HL-60/S4 (cell line): ENCODE measurements around the gene RBM19.
"Not testable (repeated sequence)": the region's sequence is repeated elsewhere in the genome, so short reads cannot be mapped to it uniquely, and the experiment has no call there.

Experiments
- in situ Hi-C: fragments of 300-500 bp; cut with MboI; formaldehyde crosslinking; loops from 2 replicates; pipeline ENCODE4 v1.14.3; 2022; ENCODE audit warnings: low sequenced_read_pairs

Gene RBM19

DNA sequence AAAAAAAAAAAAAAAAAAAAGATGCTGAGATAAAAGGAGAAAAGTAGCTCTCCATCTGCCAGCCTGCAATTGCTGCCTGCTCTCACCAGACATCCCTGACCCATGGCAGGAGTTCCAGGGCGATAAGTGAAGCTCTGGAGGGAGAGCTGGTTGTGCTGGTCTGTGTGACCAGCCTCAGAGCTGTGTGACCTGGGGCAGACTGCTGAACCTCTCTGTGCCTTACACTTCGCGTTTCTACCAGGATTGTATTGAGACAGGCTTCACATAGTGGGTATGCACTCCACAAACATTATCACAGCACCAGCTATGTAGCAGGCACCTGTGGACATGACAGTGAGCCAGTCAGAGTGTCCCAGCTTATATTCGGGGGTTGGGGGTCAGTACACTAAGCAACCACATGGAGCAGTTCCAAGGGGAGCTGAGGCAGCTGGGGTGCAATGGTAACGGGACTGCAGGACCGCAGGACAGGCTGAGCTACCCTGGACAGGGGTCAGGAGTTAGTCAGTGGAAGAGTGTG, 57.5 kb downstream of the RBM19 start:
- in situ Hi-C loops = no loop called here

DNA sequence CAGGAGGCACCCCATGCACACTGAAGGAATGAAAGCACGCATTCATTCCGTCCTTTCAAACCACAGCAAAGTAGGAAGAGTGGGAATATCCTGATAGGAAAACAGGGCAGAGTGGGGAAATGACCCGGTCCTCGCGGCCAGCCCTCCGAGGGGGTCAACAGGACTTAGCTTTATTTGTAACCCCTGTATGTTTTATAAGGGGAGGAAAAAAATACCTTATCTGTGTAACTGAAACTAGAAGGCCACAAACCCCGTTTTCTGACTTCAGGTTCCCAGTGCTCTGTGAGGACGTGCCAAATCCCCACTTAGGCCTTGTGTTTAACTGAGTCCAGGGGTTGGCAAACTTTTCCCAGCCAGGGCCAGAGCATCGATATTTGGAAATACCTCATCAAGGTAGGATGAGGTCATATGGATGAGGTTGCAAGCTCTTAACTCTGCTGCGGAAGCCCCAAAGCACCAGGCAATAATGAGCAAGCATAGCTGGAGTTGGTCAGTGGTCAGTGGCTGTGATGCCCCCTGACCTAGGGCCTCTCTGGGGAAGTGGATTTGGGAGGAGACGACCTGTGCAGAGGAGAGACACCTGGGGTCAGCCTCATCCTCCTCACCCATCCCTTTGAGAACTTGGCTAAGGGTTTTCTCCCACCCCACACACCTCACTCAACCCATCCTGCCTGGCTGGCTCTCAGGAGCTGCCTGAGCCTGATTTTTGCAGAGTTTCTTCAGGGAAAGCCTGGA, 58.5 kb downstream of the RBM19 start:
- in situ Hi-C loops = no loop called here

DNA sequence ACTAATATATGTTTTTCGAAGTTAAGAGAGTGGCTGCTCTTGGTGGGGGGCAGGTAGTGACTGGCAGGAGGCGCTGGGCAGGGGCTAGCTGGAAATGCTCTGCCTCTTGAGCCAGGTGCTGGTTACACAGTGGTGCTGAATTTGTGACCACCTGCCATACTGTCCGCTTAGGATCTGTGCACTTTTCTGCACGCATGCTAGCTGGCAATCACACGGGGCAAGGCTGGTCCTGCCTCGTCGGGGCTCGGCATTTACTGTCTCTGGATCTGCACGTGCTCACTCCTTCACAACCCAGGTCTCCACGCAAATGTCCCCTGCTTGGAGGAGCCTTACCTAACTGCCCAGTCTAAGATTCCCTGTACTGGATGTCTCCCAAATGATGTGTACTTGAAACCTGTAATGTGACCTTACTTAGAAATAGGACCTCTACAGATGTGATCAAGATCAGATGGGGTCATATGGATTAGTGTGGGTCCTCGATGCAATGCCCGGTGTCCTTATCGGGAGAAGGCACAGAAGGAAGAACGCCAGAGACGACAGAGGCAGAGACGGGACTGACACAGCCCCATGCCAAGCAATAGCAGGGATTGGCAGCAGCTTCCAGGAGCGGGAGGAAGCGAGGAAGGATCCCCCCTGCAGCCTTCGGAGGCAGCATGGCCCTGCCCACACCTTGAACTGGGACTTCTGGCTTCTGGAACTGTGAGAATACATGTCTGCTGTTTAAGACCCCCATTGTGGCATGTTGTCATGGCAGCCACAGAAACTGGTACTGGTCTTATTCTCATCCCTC, 59.5 kb downstream of the RBM19 start:
- in situ Hi-C loops = no loop called here

DNA sequence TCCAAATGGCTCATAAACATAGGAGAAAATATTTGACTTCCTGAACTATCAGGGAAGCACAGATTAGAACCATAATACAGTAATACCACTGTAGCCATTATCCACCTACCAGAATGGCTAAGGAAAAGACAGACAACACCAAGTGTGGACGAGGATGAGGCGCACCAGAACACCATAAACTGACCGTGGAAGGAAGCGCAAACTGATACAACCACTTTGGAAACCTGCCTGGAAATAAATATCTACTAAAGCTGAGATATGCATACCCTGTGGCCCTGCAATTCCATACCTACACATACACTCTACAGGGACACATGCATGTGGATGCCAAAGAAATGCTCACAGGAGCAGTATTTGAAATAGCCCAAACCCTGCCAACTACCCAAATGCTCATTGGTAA, 60.3 kb downstream of the RBM19 start:
- in situ Hi-C loops = no loop called here

DNA sequence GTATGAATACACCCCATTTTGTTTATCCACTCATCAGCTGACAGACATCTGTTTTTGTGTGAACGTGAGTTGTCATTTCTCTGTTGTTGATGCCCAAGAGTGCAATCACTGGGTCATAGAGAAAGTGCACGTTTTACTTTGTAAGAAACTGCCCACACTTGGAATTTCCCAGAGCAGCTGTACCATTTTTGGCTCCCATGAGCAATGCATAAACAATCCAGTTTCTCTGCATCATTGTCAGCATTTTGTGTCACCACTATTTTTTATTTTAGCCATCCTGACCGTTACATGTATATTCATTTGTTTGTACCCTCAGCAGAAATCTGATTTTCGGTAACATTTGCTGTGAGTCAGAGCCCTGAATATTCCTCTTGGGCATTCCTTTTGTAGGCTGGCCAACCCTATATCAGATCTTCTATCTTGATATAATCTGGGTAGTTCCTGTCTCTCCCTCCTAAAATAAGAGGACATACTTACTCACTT, 62.7 kb downstream of the RBM19 start:
- in situ Hi-C loops = no loop called here

DNA sequence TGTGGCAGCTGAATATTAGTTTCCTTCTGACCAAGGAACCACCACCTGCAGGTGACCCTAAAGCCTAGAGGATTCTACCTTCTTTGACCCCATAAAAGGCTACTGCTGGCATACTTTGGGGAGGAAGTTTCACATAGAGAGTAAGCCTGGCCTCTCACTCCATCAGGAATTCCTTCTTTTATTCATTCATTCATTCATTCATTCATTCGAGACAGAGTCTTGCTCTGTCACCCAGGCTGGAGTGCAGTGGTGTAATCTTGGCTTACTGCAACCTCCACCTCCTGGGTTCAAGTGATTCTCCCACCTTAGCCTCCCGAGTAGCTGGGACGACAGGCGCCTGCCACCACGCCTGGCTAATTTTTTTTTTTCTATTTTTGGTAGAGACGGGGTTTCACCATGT, 64.8 kb downstream of the RBM19 start:
- in situ Hi-C loops = not testable (repeated sequence)

DNA sequence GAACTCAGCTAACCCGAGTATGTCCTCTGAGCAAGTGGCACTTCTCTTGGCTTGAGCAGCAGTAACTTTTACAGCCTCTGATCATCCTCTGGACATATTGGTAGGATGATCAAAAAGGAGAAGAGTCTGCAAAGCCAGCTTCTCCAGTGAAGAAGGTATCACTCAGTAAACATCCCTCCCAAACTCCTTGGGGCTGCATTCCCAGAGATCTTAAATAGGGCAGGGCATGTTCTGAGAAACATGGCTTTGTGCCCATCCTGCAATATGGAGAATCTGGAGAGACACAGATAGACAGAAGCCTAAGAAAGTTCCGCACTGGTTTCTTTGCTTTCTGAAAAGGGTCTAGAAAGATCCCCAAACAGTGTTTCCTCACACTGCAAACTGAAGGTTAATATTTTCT, 65.4 kb downstream of the RBM19 start:
- in situ Hi-C loops = no loop called here

DNA sequence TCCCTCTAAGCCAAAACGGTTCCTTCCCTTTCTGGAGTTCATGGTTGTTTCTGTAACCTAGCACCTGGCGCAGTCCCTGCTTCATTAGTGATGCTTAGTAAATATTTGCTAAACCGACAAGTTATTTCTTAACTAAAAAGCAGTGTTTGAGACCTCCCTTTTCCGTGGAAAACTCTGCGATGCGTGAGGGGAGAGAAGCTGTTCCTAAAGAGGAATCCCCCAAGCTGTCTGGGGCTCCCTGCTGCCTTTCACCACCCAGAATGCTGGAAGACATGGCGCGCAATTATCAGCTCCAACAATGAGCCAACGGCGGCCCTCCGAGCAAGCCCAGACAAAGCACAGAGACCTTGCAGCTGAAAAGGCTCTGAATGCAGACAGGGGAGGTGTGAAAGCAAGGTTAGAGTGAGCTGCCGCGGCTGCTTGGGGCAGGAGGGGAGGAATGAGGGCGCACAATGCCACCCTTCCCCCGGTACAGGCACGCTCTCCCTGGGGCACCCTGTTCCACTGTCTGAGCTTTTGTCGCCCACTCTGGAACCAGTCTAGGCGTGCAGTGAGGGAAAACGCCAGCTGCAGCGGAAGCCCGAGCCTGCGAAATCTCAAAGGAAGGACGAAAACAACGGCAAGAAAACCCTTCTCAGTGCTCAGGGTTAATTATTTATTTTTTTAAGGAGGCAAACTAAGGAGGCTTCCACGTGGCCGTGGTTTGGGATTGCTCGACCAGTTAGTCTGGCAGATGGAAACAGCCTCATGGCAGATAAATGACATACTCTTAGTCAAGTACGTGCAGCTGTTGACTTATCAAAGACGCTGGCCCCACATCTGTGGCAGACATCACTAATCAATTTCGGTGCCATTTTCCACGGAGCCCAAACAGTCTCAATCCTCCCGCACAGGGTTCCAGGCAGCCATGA, 66.3 kb downstream of the RBM19 start:
- in situ Hi-C loops = no loop called here

DNA sequence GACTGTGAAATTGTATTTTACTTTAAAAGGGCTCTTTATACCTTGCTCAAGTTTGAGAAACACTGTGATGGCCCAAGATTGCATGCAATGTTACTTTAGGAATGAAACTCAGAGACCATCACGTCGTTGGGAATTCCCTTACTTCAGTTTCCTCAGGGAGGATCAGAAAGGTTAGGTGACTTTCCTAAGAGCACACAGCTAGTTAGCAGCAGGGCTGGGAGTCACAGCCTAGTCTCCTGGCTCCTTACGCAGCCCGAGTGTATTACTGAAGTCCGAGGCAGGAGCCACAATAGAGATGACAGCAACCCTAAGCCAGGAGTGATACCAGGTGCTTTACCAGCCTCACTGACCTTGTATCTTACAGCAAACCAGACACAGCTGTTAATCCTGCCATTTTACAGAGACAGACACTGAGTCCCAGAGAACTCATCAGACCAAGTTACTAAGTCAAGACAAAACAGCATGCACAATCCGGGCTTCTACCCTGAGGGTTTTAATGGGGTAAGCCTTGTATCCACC, 67.0 kb downstream of the RBM19 start:
- in situ Hi-C loops = no loop called here

DNA sequence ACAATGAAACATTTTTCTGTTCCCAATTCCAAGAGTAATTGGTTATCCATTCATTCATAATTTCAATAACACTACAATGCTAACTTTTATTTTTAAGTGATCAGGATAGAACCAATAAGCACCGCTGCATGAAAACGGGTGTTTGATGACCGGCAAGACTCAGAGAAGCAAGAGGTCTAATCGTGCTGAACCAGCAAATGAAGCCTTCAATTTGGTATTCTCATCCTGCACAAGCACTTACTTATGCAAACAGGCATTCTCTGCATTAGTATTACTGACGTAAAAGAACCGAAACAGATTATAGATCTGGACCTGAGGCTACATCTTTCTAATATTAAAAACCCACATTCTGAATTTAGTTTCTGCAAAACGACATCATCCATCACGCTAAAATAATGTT, 67.7 kb downstream of the RBM19 start:
- in situ Hi-C loops = no loop called here

DNA sequence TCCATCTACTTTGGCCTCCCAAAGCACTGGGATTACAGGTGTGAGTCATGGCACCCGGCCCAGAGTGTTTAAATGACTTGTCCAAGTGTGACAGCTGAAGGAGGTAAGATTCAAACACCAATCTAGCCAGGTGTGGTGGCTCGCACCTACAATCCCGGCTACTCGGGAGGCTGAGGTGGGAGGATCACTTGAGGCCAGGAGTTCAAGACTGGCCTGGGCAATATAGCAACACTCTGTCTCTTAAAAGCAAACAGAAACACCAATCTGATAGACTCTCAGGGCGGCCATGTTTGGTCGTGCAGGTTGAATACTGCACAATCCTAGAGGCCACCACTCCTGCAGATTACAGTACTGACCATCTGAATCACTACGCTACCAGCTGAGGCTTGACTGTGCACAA, 68.7 kb downstream of the RBM19 start:
- in situ Hi-C loops = no loop called here

DNA sequence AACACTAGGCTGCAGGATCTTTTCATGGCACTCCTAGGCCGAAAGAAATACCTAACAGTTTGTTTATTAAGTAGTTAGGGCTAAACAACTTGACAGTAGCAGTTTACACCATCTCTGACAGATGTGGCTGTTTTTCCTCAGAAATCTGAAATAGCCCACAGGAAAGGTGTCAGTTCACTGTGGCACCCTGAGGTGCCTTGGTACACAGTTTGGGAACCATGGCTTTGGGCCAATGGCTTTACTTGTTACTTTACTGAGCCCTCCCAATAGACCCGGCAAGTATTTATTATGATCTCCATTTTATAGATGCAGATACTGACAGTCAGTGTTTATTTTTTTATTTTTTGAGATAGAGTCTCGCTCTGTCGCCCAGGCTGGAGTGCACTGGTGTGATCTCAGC, 69.3 kb downstream of the RBM19 start:
- in situ Hi-C loops = no loop called here

DNA sequence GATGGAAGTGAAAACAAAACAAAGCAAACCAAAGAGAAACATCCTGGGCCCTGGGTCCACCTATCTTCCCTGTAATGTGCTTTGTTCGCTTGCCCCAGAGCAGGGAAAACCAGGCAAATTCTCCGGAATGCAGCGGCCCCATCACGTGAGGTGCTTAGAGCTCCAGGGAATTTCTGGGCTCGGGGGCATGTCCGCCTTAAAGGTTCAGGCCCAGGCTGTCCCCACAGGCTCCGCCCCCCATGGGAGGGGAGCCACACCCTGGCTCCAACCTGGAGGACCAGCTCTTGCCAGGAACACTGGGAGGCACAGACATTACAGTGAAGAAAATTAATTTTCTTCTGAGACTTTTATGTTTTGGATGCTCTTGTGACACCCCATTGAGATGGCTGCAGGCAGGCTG, 69.9 kb downstream of the RBM19 start:
- in situ Hi-C loops = no loop called here

DNA sequence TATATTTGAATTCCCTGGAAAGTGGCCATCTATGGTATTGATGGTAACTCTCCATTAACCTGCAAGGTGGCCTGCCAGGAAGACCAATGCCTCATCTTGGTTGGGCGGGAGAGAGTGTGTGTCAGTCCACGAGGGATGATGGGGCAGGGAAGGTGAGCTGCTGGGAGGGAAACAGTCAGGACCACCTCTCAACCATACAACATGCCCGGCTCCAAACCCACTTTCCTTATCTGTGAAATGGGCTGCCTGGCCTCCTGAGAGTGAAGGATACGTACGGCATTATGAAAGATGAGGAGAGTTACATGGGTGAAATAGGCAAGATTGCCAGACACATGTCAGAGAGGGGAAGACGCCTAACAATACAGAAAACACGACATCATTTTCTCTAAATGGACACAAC, 70.9 kb downstream of the RBM19 start:
- in situ Hi-C loops = no loop called here

DNA sequence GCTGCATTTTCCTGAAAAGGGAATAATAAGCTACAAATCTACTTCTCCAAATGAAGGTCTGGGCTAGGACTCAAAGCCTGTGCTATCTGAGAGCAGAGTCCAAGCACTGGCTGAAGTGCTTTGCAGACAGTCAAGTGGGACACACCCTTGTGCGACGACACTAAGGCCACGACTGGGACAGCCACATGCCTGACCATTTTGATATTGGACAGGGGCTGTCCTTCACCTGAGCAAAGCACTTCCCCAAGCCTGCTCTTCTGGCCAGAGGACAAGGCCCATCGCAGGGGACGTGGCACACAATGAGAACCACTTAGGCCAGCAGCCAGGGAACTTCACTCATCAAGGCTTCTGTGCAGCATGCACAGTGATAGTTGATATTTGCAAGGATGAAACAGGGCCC, 71.4 kb downstream of the RBM19 start:
- in situ Hi-C loops = no loop called here

DNA sequence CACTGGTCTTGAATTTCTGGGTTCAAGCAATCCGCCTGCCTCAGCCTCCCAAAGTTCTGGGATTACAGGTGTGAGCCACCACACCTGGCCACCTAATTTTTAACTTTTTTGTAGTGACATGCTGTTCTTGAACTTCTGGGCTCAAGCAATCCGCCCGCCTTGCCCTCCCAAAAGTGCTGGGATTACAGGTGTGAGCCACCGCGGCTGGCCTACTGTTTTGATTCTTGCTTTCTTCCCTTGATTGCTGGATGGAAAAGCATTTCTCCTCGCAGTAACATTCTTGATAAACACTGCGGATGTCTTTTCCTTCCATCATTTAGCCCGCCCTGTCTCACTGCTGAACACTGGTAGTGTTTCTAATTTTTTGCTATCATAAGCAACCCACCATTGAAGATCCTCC, 72.9 kb downstream of the RBM19 start:
- in situ Hi-C loops = no loop called here

DNA sequence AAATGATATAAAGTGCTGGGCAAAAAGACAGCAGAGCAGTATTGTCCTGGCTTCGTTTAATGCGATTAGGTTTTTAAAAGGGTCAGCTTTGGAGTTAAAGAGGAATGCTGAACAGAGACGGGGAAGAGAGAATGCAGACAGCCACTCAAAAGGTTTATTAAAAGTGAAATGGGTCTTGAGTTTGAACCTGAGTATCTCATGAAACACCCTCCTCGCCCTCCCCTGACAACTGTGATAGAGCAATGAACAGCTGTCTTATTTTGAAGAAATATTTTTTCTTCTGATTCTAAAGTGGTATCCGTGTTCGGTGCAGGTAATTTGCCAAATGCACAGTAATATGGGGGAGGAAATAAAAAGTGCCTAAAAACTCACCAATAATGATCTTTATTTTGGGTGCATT, 73.6 kb downstream of the RBM19 start:
- in situ Hi-C loops = no loop called here

DNA sequence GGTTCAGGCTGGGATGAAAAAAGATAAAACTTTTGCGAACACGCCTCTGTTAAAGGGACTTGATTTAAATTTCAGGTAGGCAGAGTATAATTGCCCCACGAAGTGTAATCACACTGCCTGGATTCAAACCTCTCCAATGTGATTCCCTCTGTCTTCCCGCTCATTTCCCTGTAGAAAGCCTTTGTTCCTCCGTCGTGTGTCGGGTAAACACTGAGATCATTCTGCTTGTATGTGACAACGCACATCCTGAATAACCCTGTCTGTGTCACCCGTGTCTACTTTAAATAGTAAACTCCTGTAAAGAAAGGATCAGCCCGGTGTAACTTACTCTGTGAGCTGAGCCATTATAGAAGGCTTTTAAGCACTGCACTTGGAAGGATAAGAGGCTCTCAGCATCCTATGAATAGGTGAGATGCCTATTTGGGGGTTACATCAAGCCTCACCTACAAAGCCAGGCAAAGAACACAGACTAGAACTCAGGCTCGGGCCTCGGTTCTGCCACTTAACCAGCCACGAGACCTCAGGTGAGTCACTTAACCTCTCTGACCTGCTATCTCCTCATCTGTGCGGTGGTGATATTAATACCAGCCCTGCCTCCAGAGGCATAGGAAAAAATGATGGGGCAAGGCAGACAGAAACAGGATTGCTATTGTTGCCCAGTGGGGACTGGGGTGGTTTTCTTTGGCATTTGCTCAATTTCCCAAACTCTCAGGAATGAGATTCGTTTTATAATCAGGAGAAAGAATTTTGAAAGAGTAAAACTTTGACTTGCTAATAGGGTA, 74.2 kb downstream of the RBM19 start:
- in situ Hi-C loops = no loop called here

DNA sequence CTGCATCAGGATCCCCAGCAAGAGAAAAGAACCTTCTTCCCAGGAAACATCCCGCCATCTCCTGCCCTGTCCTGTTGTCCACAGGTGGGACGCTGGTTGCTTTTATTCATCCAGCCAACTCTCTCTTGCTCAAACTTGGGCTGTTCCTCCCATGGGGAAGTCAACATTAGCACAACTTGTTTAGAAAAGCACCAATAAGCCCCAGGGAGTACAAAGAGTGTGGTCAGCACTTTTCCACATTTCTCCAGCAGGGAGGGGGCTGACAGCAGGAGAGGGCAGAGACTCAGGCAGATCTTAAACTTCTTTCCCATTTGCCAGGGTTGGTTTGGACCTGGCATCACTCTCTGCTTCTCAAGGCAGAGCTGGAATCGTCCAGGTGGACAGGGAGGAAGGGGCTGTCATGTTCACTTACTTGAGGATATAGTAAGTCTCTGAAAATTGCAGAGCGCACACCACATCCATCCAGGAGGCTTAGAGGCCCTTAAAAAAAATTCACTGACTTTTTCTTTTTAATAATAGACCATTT, 74.9 kb downstream of the RBM19 start:
- in situ Hi-C loops = no loop called here
